Right atrium auricular region (tissue), 2 donors: ENCODE results near the gene PHACTR1. TPM values are rescaled to one million over a fixed set of nuclear protein-coding genes. Genes with fewer than 3 reads are reported as not detected.

Experiments used
- DNase-seq: peaks from one replicate; pipeline ENCODE4 v3.0.0-alpha.2; 2019; ENCODE audit warnings: low spot score
- H3K27ac ChIP-seq, 2 donors: fragments of 200-600 bp; sonication (generic); 1 replicate in 1 of 2; 2 replicates in 1 of 2; pipeline ENCODE4 v1.5.1; 2016 to 2019
- H3K27me3 ChIP-seq, 2 donors: fragments of 200-600 bp; sonication (generic); one replicate each; pipeline versions ENCODE4 v1.5.1 to v1.6.0; 2017 to 2019
- H3K36me3 ChIP-seq: fragments of 200-600 bp; sonication (generic); one replicate; pipeline ENCODE4 v1.5.1; 2016
- H3K4me1 ChIP-seq, 2 donors: fragments of 200-600 bp; sonication (generic); one replicate each; pipeline versions ENCODE4 v1.5.1 to v1.6.0; 2017 to 2019
- H3K4me3 ChIP-seq, 2 donors: fragments of 200-600 bp; sonication (generic); 1 replicate in 1 of 2; 2 replicates in 1 of 2; pipeline ENCODE4 v1.5.1; 2017 to 2019; ENCODE audit warnings: mild to moderate bottlenecking in 1 of 2, moderate library complexity in 1 of 2
- H3K9me3 ChIP-seq, 2 donors: fragments of 200-600 bp; sonication (generic); one replicate each; pipeline ENCODE4 v1.5.1; 2019
- total RNA-seq, 2 donors: library from RNA; depleted of rRNA; stranded (reverse); fragments of >200 nt; gene quantifications; one replicate each; pipeline ENCODE4 v1.1.0, GENCODE V29; 2016
- TF ChIP-seq, protein P1 (sequence below), 2 donors: fragments of 200-600 bp; sonication (generic); IDR thresholded peaks; one replicate each; pipeline ENCODE4 v1.5.1; 2019; ENCODE audit warnings: antibody characterized with exemption in 2 of 2

Gene PHACTR1
- total RNA-seq, 2 donors from 2014 or later = 19.1 to 46.0 TPM

DNA sequence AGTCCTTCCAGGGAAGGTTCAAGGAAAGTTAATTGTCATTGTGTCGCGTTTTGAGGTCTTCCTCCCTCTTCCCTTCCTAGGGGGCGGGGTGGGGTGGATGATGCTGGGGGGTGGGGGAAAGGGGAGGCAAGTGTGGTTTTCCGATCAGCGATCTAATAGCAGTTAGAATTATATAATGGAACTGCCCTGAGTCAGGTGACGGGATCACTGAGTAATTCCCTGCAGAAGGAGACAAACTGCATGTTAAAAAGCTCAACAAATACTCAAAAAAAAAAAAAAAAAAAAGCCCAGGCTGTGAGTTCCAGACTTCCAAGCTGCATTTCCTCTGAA lies 240.4 kb downstream of the PHACTR1 start:
- TF ChIP-seq, protein P1, sequence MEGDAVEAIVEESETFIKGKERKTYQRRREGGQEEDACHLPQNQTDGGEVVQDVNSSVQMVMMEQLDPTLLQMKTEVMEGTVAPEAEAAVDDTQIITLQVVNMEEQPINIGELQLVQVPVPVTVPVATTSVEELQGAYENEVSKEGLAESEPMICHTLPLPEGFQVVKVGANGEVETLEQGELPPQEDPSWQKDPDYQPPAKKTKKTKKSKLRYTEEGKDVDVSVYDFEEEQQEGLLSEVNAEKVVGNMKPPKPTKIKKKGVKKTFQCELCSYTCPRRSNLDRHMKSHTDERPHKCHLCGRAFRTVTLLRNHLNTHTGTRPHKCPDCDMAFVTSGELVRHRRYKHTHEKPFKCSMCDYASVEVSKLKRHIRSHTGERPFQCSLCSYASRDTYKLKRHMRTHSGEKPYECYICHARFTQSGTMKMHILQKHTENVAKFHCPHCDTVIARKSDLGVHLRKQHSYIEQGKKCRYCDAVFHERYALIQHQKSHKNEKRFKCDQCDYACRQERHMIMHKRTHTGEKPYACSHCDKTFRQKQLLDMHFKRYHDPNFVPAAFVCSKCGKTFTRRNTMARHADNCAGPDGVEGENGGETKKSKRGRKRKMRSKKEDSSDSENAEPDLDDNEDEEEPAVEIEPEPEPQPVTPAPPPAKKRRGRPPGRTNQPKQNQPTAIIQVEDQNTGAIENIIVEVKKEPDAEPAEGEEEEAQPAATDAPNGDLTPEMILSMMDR (IDR thresholded peaks at IDR 0.05) = no peak
- no peaks in the 10 kb centered on the region for H3K36me3 ChIP-seq
- H3K27ac ChIP-seq = peak overlapping the region; percentile 76 to 80
- DNase-seq = no peak
- peak overlapping the region; percentile 43 to 67 for H3K4me3 ChIP-seq
- H3K4me1 ChIP-seq = peaks cover 0 to 10% of the 10 kb centered on the region in 2 donors
- H3K9me3 ChIP-seq = no peaks in the 10 kb centered on the region
- no peaks in the 10 kb centered on the region for H3K27me3 ChIP-seq

DNA sequence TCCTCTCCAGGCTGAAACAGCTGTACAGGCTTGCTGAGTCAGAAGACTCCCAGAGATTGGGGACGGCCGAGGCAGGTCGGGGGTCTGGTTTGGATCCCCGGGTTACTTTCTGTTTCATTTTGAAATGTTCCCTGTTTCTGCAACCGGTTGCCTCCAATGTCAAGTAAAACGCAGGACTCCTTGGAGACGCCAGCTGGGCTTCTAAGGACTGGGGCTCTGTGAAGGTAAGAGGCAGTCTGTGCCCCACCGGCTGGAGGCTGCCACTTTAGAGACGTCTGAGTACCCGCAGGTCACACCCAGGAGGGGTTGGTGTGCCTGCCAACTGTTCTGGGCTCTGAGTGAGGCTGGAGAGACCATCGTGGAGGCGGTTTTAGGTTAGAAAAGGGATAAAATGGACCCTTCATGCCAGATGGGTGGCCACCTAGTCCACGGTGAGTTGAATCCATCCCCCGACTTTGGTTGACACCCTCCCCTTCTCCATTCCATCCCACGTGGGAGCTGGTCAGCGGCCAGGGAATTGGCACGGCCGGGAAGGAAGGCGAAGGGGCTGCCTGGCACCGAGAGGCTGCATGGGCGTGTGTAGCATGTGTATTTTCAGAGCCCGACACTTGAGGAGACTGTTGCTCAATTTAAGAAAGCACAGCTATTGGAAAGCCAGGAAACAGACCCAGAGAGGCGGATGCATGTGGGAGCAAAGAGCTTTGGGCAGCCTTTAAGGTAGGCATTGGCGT lies 240.9 kb downstream of the PHACTR1 start:
- Histone ChIP-seq H3K4me1 (peaks cover 0 to 15% of the 10 kb centered on the region in 2 donors), H3K27me3 (no peaks in the 10 kb centered on the region), H3K9me3 (no peaks in the 10 kb centered on the region), H3K36me3 (no peaks in the 10 kb centered on the region), H3K4me3 (peak overlapping the region; percentile 43 to 67), H3K27ac (peak overlapping the region; percentile 76 to 80)
- TF ChIP-seq, protein P1 (IDR thresholded peaks at IDR 0.05) = peak in 1 of 2 donors; percentile 41
- peak; percentile 73 for DNase-seq

DNA sequence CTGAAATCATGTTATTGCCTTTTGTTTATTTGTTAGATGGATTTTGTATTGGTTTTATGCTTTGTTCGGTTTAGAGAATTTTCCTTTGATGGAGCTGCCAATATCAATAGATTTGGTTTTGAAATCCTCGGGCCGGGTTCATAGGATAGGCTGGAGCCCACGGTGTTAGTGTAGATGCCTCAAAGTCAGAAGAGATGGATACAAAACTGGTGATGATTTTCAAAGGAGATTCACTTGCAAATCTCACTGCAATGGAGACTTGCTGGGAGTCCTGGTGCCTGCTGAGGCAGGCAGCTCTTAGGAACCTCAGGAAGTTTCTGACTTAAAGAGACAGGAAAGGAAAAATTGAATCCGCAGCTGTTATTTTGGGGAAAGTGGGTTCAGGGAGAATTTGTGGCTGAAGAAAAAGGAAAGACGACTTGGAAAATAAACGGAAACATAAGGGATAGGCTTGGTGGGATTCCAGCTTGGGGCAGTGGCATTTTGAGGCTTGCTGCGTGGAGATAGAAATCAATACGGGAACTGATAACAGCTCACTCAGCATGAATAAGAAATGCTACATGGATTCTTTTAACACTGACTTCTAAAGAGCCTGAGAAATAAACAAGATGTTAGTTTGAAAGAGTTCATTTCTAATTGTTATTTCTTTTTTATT lies 241.6 kb downstream of the PHACTR1 start:
- Histone ChIP-seq H3K9me3 (no peaks in the 10 kb centered on the region), H3K4me3 (peak overlapping the region; percentile 43 to 67), H3K4me1 (peaks cover 0 to 22% of the 10 kb centered on the region in 2 donors), H3K27me3 (no peaks in the 10 kb centered on the region), H3K27ac (peak overlapping the region; percentile 76 to 80), H3K36me3 (no peaks in the 10 kb centered on the region)
- TF ChIP-seq, protein P1 (IDR thresholded peaks at IDR 0.05) = peak in 1 of 2 donors; percentile 3
- DNase-seq = no peak

DNA sequence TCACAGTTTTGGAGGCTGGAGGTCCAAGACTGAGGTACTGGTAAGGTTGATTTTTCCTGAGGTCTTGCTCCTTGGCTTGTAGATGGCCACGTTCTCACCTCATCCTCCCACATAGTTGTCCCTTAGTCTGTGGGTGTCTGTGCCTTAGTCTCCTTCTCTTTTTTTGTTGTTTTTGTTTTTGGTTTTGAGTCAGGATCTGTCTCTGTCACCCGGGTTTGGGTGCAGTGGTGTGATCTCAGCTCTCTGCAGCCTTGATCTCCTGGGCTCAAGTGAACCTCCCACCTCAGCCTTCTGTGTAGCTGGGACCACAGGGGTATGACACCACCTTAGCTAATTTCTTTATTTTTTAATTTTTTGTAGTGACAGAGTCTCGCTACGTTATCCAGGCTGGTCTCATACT lies 245.2 kb downstream of the PHACTR1 start:
- H3K4me1 ChIP-seq = peaks cover 0 to 28% of the 10 kb centered on the region in 2 donors
- H3K9me3 ChIP-seq = no peaks in the 10 kb centered on the region
- no peaks in the 10 kb centered on the region for H3K36me3 ChIP-seq
- TF ChIP-seq, protein P1 (IDR thresholded peaks at IDR 0.05) = no peak
- no peak overlapping the region for H3K4me3 ChIP-seq
- no peaks in the 10 kb centered on the region for H3K27me3 ChIP-seq
- DNase-seq = no peak
- peak overlapping the region in 1 of 2 donors; percentile 76 for H3K27ac ChIP-seq

DNA sequence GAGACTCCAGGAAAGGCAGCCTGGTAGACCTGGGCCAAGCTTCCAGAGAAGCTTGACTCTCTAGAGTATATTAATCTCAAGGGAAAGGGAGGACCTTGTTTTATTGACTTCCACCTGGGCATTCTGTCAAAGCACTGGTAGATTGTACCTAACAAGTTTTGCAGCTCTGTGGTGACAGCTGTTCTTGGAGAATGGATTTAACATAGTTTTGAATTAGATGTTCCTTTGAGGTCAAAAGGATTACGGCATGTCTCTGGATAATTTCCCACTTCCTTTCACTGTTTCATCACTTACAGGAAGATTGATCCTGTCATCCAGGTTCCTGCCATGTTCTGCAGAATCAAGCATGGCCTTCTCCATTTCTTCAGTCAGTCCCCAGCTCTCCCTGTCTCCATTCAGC lies 246.0 kb downstream of the PHACTR1 start:
- Histone ChIP-seq H3K4me3 (no peak overlapping the region), H3K9me3 (no peaks in the 10 kb centered on the region), H3K27ac (peak overlapping the region; percentile 18 to 76), H3K27me3 (no peaks in the 10 kb centered on the region), H3K4me1 (peaks cover 0 to 28% of the 10 kb centered on the region in 2 donors), H3K36me3 (no peaks in the 10 kb centered on the region)
- TF ChIP-seq, protein P1 (IDR thresholded peaks at IDR 0.05) = no peak
- no peak for DNase-seq
